Measurements from ENCODE around the gene MVD. TPM values are rescaled to one million over a fixed set of nuclear protein-coding genes. Genes with fewer than 3 reads are reported as not detected.

Gene MVD
- total RNA-seq, 4 donors from 2014 or later = 10.9 to 27.5 (median 16.3) TPM

GRCh38 chr16:88640039-88640495 is 22.8 kb downstream of the MVD start:
- TF ChIP-seq CTCF (IDR thresholded peaks at IDR 0.05) = no peak
- ATAC-seq (ENCODE audit: low FRiP score) = no peak

DNA sequence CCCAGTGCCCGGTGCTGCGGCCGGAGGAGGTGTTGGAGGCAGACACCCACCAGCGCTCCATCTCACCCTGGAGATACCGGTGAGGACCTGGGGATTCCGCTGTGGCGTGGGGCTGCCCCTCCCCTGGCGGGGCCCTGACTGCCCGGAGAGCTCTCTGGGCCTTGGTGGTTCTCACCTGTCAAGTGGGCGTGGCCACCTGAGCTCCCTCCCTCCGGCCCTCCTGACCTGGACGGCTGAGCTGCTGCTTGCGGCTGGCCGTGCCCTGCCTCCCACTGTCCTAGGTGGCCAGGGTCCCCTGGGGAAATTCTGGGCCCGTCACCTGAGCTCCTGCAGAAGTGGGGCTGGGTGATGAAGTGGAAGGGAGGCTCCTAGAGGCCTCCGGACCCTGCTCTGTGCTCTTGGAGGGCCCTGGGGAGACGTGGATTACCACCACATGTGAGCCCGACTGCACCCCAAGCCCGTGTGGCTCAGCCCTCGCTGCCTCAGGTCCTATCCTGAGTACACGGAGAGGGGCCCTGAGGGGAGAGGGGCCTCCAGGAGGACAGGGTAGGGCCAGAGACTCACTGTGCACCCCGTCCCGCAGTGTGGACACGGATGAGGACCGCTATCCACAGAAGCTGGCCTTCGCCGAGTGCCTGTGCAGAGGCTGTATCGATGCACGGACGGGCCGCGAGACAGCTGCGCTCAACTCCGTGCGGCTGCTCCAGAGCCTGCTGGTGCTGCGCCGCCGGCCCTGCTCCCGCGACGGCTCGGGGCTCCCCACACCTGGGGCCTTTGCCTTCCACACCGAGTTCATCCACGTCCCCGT is 23.5 kb downstream of the MVD start:
- ATAC-seq (ENCODE audit: low FRiP score) = no peak
- TF ChIP-seq CTCF (IDR thresholded peaks at IDR 0.05) = no peak
- no peak for DNase-seq (ENCODE audit: low spot score)

More at GRCh38 chr16:88640039-88640495, 22.8 kb downstream of the MVD start:
- DNase-seq (ENCODE audit: low spot score) = no peak

GRCh38 chr16:88638323-88639230 is 24.3 kb downstream of the MVD start, which contains the start of gene IL17C:
Gene IL17C (plus strand): TSS chr16:88638572. CDS start chr16:88638642, 70 bp downstream.
- no peak for DNase-seq (ENCODE audit: low spot score)
- no peak for TF ChIP-seq CTCF (IDR thresholded peaks at IDR 0.05)
- no peak for ATAC-seq (ENCODE audit: low FRiP score)

GRCh38 chr16:88636488-88637265 is 26.2 kb downstream of the MVD start:
- ATAC-seq (ENCODE audit: low FRiP score) (no peak), DNase-seq (ENCODE audit: low spot score) (no peak)
- TF ChIP-seq CTCF (IDR thresholded peaks at IDR 0.05) = no peak

- no peak for TF ChIP-seq CTCF (IDR thresholded peaks at IDR 0.05)
- no peak for ATAC-seq (ENCODE audit: low FRiP score)
These were observed 27.1 kb downstream of the MVD start for GRCh38 chr16:88635671-88636319.

More at GRCh38 chr16:88635671-88636319, 27.1 kb downstream of the MVD start:
- DNase-seq (ENCODE audit: low spot score) = no peak
